ENCODE results near the gene FDXR.

The FDXR gene

DNA sequence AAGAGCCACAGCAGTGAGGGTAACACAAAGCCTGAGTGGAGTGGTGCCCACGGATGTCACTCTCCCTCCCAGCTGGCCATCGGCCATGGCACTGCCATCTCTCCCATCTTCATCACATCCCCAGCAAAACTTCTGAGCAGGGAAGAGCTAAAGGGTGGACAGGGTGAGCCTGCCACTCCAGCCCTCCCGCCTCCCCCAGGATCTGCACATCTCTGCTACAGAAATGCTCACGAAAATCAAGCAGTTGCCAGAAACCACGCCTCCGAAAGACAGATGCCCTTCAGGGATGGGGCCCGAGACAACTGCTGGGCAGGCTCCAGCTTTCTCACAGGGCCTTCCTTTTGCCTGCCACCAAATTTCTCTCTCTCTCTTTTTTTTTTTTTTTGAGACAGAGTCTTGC lies 16.7 kb downstream of the FDXR start:
- DNase-seq = no peak

DNA sequence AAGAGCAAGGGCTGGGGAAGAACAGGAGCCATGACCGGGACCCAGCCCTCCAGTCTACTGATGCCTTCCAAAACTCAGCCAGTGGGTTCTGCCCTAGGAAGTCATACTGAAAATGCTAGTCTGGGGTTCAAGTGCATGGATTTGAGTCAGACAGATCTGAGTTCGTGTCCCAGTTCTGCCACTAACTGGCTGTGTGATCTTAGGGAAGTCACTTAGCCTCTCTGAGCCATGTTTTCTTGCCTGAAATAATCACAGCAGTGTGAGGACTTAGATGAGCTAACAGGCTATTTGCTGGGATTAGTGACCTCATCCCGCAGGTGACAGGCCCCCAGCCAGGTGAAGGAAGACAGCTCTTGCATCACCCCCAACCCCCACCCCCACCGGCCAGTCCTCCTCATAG lies 17.5 kb downstream of the FDXR start:
- DNase-seq = no peak

DNA sequence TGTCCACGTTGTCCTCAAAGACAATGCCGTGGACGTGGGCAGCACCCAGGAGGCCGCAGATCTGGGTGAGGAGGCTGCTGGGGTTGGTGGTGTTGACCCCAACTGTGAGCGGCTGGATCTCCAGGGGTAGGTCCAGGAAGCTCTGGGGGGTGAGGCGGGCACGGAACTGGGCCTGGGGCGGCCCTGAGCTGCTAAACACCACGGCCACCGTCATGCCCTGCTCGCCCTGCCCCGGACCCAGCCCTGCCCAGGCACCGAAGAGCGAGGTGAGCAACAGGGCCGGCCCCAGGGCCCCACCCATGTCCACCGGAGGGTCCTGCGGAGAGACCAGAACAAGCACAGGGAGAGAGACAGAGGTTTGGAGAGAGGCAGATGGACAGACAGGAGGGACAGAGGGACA lies 18.0 kb downstream of the FDXR start:
- no peak for DNase-seq

DNA sequence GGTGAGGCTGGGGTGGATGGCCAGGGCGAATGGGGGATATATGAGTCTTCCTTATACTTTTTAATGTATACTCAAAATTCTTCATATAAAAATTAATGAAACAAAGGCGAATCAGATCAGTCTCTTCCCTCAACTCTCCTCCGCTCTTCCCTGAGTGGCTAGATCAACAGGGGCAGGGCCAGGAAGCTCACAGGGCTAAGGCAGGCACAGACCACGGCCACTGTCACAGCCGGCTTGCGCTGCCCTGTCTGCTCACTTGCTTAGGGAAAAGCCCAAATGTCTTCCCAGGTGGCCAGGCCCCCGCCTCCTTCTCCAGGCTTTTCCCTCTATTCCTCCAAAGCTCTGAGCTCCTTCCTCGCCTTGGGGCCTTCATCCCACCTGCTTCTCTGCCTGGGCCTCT lies 19.1 kb downstream of the FDXR start:
- no peak for DNase-seq

- no peak for DNase-seq
Observed at GRCh38 chr17:74853048-74853397, 19.8 kb downstream of the FDXR start.

- peak; percentile 69 for DNase-seq
Observed at GRCh38 chr17:74852237-74853047, 20.4 kb downstream of the FDXR start.

DNA sequence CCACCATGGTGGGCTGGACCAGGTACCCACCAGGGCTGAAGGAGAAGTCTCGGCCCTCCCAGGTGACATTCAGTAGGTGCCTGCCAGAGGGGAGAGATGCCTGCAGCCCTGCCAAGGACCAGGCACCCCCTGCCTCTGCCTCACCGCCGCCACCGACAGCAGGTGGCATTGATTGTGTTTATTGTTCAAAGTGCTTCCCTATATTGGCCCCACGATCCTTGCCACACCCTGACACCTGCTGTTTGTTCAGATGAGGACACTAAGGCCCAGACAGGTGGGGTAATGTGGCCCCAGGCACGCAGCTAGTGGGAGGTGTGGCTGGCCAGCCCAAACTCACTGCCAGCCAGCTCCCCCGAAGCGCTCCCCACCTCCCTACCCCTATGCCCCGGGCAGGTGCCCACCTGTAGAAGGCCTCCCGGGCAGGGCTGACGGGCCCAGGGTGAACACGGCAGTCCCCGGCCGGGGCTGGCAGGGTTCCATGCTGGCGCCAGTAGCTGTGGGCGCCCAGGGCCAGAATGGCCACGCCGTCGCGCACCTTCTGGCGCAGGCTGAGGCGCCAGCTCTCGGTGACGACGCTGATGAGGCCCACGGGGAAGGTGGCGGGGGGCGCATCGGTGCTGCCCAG lies 21.1 kb downstream of the FDXR start:
- no peak for DNase-seq

GRCh38 chr17:74850914-74851313 lies 21.9 kb downstream of the FDXR start:
- DNase-seq = no peak

DNA sequence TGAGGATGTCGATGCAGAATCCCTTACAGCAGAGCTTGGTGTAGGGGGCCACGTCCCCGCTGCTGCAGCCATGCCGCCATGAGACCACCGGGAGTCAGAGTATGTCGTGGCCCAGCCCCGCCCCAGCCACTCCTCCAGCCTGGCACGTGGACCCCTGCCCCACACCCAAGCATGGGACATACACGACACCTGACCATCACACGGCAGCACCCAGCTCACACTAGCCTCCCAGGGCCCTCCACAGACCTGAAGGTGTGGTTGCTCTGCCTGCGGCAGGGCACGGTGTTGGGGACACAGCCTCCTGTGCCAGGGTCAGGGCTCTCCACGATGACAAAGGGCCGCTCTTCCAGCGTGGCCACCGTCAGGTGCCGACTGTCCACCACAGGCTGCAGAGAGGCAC lies 22.5 kb downstream of the FDXR start:
- no peak for DNase-seq

DNA sequence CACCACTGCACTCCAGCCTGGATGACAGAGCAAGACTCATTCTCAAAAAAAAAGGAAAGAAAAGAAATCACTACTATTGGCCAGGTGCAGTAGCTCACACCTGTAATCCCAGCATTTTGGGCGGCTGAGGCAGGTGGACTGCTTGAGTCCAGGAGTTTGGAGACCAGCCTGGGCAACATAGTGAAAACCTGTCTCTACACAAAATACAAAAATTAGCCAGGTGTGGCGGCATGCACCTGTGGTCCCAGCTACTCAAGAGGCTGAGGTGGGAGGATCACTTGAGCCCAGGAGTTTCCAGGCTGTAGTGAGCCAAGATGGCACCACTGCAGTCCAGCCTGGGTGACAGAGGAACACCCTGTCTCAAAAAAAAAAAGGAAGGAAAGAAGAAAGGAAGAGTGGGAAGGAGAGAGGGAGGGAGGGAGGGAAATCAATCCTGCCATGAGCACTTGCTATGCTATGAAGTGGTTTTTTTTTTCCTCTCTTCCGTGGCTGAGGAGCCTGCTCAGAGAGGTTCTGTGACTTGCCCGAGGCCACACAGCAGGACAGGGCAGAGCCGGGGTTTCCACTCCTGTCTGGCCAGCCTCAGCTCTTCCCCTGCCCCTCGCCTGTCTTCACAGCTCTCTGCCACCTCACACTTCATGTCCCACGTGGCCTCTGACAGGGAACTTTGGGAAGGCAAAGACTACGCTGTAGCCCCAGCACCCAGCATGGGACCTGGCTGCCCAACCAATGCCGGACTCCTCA lies 24.0 kb downstream of the FDXR start:
- DNase-seq = no peak

DNA sequence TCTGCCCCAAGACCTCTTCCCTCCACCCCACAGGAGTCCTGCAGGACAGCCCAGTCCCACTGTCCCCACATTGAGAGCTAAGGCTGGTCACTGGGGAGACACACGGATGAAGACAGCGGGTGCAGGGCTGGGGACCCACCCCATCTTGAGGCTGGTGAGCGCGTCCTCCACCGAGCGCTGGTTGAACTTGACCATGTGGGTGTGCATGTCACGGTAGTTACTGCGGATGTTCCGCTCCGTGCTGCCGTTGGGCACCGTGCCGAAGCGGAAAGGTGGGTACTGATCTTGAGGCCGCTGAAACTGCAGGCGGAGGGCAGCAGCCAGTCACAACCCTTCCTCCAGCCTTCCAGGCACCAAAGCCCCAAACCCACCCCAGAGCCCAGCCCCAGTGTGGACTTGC lies 26.2 kb downstream of the FDXR start:
- no peak for DNase-seq

- no peak for DNase-seq
Observed at GRCh38 chr17:74843352-74843627, 29.5 kb downstream of the FDXR start.

DNA sequence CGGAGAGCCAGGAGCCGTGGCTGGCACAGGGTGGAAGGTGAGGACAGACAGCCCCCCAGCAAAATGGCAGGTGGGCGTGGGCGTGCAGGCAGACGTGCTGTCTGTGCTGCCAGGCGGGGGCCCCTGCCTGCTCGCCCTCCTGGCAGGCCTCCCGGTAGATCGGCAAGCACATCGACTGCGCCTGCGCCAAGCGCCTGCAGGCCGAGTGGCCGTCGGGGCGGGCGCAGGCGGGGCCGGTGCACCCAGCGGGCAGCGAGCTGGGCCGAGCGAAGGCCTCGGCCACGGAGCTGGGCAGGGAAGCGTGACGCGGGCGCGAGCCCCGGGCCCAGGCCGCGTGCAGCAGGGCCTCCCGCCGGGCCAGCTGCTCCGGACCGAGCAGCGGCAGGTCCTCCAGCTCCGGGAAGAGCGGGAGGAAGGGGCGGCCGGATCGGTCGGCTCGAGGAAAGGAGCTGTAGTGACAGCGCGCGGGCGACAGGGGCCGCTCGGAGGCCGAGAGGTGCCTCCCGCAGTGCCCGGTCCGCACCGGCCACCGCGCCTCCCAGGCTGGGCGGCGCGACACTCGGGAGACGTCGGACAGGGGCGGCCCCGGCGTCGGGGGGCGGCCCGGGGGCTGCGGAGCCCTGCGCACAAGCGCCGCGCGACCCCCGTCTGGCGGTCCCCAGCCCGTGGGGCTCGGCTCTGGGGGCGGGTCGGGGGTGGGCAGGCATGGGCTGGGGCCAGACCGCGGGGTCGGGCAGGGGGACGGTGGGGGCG lies 30.0 kb downstream of the FDXR start:
- DNase-seq = peak; percentile 29

- DNase-seq = no peak
Observed at GRCh38 chr17:74842146-74842598, 30.6 kb downstream of the FDXR start.

DNA sequence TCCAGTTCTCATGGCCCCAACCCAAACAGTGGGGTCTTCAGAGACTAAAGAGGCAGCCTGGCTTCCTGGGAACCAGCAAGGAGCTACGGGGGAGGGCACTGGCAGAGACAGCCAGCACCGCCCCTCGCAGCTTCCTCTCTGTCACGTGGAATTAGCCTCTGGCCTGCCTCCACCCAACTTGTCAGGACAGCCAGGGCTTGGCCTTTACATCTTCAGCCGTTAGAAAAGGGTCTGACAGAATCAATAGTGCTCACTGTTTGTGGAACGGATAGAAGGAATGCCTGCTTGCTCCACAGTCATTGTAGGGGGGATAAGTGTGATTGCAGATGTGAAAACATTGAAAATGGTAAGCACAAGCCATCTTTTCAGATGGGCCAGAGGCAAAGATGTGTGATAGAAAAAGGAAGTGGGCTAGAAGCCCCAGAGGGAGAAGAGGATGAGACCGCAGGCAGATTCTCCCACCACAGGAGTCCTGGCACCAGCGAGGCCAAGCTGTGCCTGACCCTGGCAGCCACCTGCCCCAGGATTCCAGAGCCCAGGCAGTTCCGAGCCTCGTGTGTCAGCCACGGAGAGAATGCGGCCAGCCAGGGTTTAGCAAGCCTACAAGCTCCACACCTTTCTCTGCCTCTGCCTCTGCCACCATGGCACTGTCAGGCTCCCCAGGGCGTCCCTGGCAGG lies 31.7 kb downstream of the FDXR start:
- DNase-seq = peak; percentile 16

DNA sequence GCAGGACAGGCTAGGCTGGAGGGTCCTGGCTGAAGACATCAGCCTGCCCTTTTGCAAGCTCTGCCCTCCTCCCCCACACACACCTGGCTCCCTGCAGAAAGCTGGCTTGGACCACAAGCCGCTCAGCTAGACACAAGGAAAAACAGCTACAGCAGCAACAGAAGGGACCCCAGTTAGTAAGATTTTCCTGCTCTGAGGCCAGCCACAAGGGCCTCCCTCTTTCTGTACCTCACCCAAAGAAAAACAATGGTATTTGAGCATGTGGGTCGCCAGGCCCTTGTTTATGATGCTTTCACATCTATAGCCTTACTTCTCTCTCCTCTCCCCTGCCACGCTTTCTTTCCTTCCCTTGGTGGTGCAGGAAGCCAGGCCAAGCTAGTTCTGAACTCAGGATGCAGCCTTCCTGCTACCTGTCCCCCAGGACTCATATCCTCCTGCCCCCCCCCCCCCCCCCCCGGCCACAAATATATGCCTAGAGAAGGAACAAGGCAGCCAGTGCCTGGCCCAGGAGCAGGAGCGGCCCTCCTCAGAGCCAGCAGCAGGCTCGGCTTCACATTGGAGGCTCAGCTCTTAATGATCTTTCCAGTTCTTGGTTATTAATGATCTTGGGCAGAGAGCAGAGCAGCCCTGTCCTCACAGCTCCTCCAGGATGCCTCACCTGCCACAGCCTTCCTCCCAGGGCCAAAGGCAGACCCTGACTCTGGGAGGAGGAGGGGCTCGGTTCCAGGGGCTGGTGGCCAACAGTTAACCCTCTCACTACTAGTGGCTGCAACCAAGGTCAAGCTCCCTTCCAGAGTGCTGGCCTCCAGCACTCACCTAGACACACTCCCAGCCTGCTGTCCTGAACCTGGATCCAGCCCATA lies 32.6 kb downstream of the FDXR start:
- DNase-seq = no peak

DNA sequence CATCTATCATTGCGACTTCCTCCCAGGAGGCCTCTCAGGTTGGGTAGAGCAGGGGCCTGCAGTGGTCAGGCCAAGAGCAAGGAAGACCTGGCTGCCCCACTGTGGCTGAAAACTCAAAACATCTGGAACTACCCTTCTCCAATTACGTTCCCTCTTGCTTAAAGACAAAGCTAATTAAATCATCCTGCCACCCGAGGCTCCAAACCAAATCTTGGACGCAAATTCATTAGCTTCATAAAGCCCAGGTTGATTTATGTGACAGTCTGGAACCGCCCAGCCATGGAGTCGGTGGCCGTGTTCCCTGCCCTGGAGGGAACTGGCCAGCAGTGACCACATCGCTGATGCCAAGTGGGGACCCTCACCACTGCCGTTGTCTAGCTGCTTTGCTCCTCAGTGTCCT lies 34.5 kb downstream of the FDXR start:
- DNase-seq = no peak

GRCh38 chr17:74836691-74837467 lies 35.9 kb downstream of the FDXR start:
- DNase-seq = no peak

DNA sequence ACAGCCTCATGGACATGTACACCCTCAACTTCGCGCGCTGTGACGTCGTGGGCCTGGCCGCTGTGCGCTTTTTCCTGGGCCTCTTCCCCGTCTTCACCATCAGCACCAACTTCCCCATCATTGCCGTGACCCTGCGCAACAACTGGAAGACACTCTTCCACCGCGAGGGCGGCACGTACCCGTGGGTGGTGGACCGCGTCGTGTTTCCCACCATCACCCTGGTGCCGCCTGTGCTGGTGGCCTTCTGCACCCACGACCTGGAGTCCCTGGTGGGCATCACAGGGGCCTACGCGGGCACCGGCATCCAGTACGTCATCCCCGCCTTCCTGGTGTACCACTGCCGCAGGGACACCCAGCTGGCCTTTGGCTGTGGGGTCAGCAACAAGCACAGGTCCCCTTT lies 36.6 kb downstream of the FDXR start:
- DNase-seq = no peak

DNA sequence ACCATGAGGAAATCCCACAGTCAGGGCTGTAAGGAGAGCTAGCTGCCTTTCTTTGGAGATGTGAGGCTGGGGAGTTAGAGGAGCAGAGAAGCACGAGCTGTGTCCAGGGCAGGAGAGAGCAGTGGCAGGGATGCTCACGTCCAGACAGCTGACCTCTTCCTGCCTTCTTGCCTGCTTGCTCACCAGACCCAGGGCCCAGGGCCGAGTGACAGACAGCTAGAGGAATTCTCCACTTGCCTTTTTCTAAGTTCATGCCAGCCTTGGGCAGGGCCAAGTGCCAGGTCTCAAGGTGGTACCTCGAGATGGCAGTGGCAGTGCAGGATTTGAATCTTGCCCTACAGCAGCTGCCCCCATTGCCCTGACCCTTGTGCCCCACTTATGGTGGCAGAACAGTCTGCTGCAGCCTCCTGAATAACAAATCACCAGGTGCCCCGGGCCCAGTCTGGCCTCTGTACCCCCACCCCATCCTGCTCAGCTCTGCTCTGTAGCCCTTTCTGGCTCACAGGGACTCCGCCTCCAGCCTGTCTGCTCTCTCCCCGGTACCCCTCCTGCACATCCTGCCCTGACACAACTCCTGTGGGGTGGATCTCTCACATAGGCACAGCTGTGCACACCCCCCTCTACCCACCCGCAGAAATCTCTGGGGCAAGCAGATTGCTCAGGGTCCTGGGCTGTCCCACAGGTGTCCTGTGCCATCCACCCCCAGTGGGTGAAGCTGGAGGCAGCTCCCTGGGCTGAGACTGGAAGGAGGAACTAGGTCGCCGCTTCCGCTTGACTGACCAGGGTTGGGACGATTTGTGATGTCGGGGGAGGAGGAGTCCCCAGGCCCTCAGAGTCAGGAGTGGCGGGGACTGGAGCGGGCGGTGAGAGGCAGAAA lies 39.1 kb downstream of the FDXR start:
- DNase-seq = peak; percentile 19
